Measurements from ENCODE around the gene CASP8AP2. TPM values are rescaled to one million over a fixed set of nuclear protein-coding genes. Genes with fewer than 3 reads are reported as not detected.
A peak's percentile ranks its signal among the peaks of the same experiment; 100 is the strongest.
"Not testable (repeated sequence)": the region's sequence is repeated elsewhere in the genome, so short reads cannot be mapped to it uniquely, and the experiment has no call there.

The CASP8AP2 gene
- total and polyA plus RNA-seq, 2 donors from 2014 or later = 2.4 to 17.5 TPM

GRCh38 chr6:89826029-89826528 lies 3.6 kb upstream of the CASP8AP2 start:
- no peaks in the 10 kb centered on the region for H3K36me3 ChIP-seq (ENCODE audit: control insufficient read depth in 2 of 3, insufficient read depth in 3 of 3, low read length in 3 of 3)
- H3K9ac ChIP-seq (ENCODE audit: low read length in 3 of 3) = no peak overlapping the region
- H3K27me3 ChIP-seq (ENCODE audit: control insufficient read depth, insufficient read depth, low read length) = no peaks in the 10 kb centered on the region
- FAIRE-seq (no peak), DNase-seq (no peak)
- no peak overlapping the region for H3K4me3 ChIP-seq (ENCODE audit: low read length in 3 of 3)
- peaks cover 3 to 7% (median 7%) of the 10 kb centered on the region in 3 donors for H3K4me1 ChIP-seq (ENCODE audit: control insufficient read depth in 2 of 3, insufficient read depth in 2 of 3, low read depth in 1 of 3, low read length in 3 of 3)
- H3K9me3 ChIP-seq (ENCODE audit: control insufficient read depth in 2 of 3, insufficient read depth in 1 of 3, low read length in 3 of 3) = no peaks in the 10 kb centered on the region
- TF ChIP-seq CTCF (IDR thresholded peaks at IDR 0.05; ENCODE audit: borderline replicate concordance, extremely low read depth, insufficient read depth) = no peak
- intact Hi-C loops (cut with DNase I) = no loop called here
- no peak overlapping the region for H3K27ac ChIP-seq (ENCODE audit: low read depth in 2 of 2, low read length in 2 of 2)

- peak overlapping the region; percentile 80 to 100 (median 88) for H3K4me3 ChIP-seq (ENCODE audit: low read length in 3 of 3)
- H3K4me1 ChIP-seq (ENCODE audit: control insufficient read depth in 2 of 3, insufficient read depth in 2 of 3, low read depth in 1 of 3, low read length in 3 of 3); H3K36me3 ChIP-seq (ENCODE audit: control insufficient read depth in 2 of 3, insufficient read depth in 3 of 3, low read length in 3 of 3); H3K9me3 ChIP-seq (ENCODE audit: control insufficient read depth in 2 of 3, insufficient read depth in 1 of 3, low read length in 3 of 3); H3K27me3 ChIP-seq (ENCODE audit: control insufficient read depth, insufficient read depth, low read length); H3K27ac ChIP-seq (ENCODE audit: low read depth in 2 of 2, low read length in 2 of 2); DNase-seq; FAIRE-seq; intact Hi-C loops (cut with DNase I): not testable (repeated sequence)
- peak overlapping the region in 2 of 3 donors; percentile 80 to 90 for H3K9ac ChIP-seq (ENCODE audit: low read length in 3 of 3)
Measured at GRCh38 chr6:89828475-89828987, 1.1 kb upstream of the CASP8AP2 start.

- Histone ChIP-seq H3K9ac (ENCODE audit: low read length in 3 of 3) (peak overlapping the region; percentile 80 to 90 (median 86)), H3K9me3 (ENCODE audit: control insufficient read depth in 2 of 3, insufficient read depth in 1 of 3, low read length in 3 of 3) (no peaks in the 10 kb centered on the region), H3K4me1 (ENCODE audit: control insufficient read depth in 2 of 3, insufficient read depth in 2 of 3, low read depth in 1 of 3, low read length in 3 of 3) (peaks cover 3 to 7% (median 7%) of the 10 kb centered on the region in 3 donors), H3K4me3 (ENCODE audit: low read length in 3 of 3) (peak overlapping the region; percentile 80 to 100 (median 88)), H3K27ac (ENCODE audit: low read depth in 2 of 2, low read length in 2 of 2) (peak overlapping the region in 1 of 2 donors; percentile 74), H3K27me3 (ENCODE audit: control insufficient read depth, insufficient read depth, low read length) (no peaks in the 10 kb centered on the region), H3K36me3 (ENCODE audit: control insufficient read depth in 2 of 3, insufficient read depth in 3 of 3, low read length in 3 of 3) (peaks cover 0 to 4% (median 0%) of the 10 kb centered on the region in 3 donors)
- DNase-seq = no peak
- intact Hi-C loops (cut with DNase I) = no loop called here
- TF ChIP-seq CTCF (IDR thresholded peaks at IDR 0.05; ENCODE audit: borderline replicate concordance, extremely low read depth, insufficient read depth) = no peak
- FAIRE-seq = no peak
Measured at GRCh38 chr6:89828988-89829471, 650 bp upstream of the CASP8AP2 start.

- Histone ChIP-seq H3K4me3 (ENCODE audit: low read length in 3 of 3) (peak overlapping the region; percentile 88 to 100 (median 93)), H3K27ac (ENCODE audit: low read depth in 2 of 2, low read length in 2 of 2) (peak overlapping the region in 1 of 2 donors; percentile 60), H3K9ac (ENCODE audit: low read length in 3 of 3) (peak overlapping the region; percentile 83 to 90 (median 85)), H3K9me3 (ENCODE audit: control insufficient read depth in 2 of 3, insufficient read depth in 1 of 3, low read length in 3 of 3) (no peaks in the 10 kb centered on the region), H3K27me3 (ENCODE audit: control insufficient read depth, insufficient read depth, low read length) (no peaks in the 10 kb centered on the region), H3K4me1 (ENCODE audit: control insufficient read depth in 2 of 3, insufficient read depth in 2 of 3, low read depth in 1 of 3, low read length in 3 of 3) (peaks cover 3 to 7% (median 7%) of the 10 kb centered on the region in 3 donors), H3K36me3 (ENCODE audit: control insufficient read depth in 2 of 3, insufficient read depth in 3 of 3, low read length in 3 of 3) (peaks cover 0 to 4% (median 0%) of the 10 kb centered on the region in 3 donors)
- peak in 2 of 5 donors; percentile 23 to 27 for DNase-seq
- intact Hi-C loops (cut with DNase I) = no loop called here
- TF ChIP-seq CTCF (IDR thresholded peaks at IDR 0.05; ENCODE audit: borderline replicate concordance, extremely low read depth, insufficient read depth) = no peak
- no peak for FAIRE-seq
Measured at GRCh38 chr6:89830170-89830809, 610 bp downstream of the CASP8AP2 start.

Measured in kidney (tissue), 14 donors.